Skeletal muscle tissue (tissue), 4 donors: Measurements from ENCODE around the gene FPGS. TPM values are rescaled to one million over a fixed set of nuclear protein-coding genes. Genes with fewer than 3 reads are reported as not detected.
"Not testable (repeated sequence)": the region's sequence is repeated elsewhere in the genome, so short reads cannot be mapped to it uniquely, and the experiment has no call there.

ENCODE experiments used
- H3K27ac ChIP-seq: one replicate; pipeline ENCODE4 v1.7.0; 2013; ENCODE audit warnings: mild to moderate bottlenecking, low read depth, low read length, inconsistent platforms
- H3K27me3 ChIP-seq, 3 donors: one replicate each; pipeline ENCODE4 v1.7.0; 2013; ENCODE audit warnings: low read length in 3 of 3; ENCODE audit not compliant: control insufficient read depth in 3 of 3, insufficient read depth in 3 of 3
- H3K36me3 ChIP-seq, 3 donors: one replicate each; pipeline ENCODE4 v1.7.0; 2013; ENCODE audit warnings: low read length in 3 of 3; ENCODE audit not compliant: control insufficient read depth in 3 of 3, insufficient read depth in 3 of 3
- H3K4me1 ChIP-seq, 3 donors: one replicate each; pipeline ENCODE4 v1.7.0; 2013; ENCODE audit warnings: low read length in 3 of 3, mild to moderate bottlenecking in 3 of 3; ENCODE audit not compliant: control insufficient read depth in 3 of 3, insufficient read depth in 3 of 3
- H3K4me3 ChIP-seq, 3 donors: one replicate each; pipeline ENCODE4 v1.7.0; 2013; ENCODE audit warnings: low read length in 3 of 3
- H3K9ac ChIP-seq, 3 donors: one replicate each; pipeline ENCODE4 v1.7.0; 2013; ENCODE audit warnings: low read length in 3 of 3, mild to moderate bottlenecking in 3 of 3, moderate library complexity in 2 of 3, low read depth in 1 of 3
- H3K9me3 ChIP-seq, 3 donors: one replicate each; pipeline ENCODE4 v1.7.0; 2013; ENCODE audit warnings: low read length in 3 of 3; ENCODE audit not compliant: control insufficient read depth in 3 of 3
- total RNA-seq: library from RNA; depleted of rRNA; stranded (reverse); fragments of >200 nt; gene quantifications from one replicate; pipeline ENCODE4 v1.2.3, GENCODE V29; 2014
- donor health status: Osteomylitis.

The FPGS gene
- total RNA-seq, 1 donor from 2014 or later = 41.2 TPM

- Histone ChIP-seq H3K27me3 (no peaks in the 10 kb centered on the region), H3K9ac (peak overlapping the region in 1 of 3 donors; percentile 19), H3K4me1 (peaks cover 0 to 20% (median 17%) of the 10 kb centered on the region in 3 donors), H3K27ac (peak overlapping the region; percentile 32), H3K36me3 (no peaks in the 10 kb centered on the region), H3K9me3 (no peaks in the 10 kb centered on the region), H3K4me3 (no peak overlapping the region)
Measured at GRCh38 chr9:127779136-127779981, 23.3 kb upstream of the FPGS start.

DNA sequence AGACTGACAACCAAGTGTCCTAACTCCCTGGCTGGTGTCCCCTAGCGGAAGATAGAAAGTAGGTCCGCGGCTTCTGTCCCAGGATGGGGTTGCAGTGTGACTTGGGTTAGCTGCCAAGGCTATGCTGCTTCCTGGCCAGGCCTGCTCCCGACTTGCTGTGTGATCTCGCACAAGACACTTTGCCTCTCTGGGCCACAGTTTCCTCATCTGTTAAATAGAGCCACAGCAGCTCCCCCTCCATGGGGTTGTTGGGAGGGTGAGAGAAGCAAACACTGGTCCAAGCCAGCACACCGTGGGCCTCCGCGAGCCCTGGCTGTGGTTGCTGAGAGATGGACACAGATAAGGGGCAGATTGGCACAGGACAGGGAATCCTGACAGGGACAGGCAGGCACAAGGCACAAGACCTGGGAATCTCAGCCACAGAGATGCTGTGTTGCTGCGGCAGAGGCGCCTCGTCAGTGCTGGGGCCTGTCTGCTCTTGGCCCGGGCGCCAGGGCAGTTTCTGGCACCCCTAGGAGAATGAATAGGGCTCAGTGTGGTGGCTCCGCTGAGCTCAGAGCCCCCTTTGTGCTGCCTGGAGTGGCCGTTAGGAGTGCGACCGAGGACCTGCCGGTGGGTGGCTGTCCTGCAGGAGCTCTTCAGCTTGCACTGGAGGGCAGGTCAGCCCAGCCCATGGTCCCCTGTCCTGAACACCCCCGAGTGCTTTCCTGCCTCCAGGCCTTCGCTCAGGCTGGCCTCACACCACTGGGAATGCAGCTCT is 22.4 kb upstream of the FPGS start:
- Histone ChIP-seq H3K4me1 (peaks cover 4 to 25% (median 21%) of the 10 kb centered on the region in 3 donors), H3K9ac (no peak overlapping the region), H3K27me3 (no peaks in the 10 kb centered on the region), H3K4me3 (no peak overlapping the region), H3K36me3 (no peaks in the 10 kb centered on the region), H3K27ac (no peak overlapping the region), H3K9me3 (no peaks in the 10 kb centered on the region)

DNA sequence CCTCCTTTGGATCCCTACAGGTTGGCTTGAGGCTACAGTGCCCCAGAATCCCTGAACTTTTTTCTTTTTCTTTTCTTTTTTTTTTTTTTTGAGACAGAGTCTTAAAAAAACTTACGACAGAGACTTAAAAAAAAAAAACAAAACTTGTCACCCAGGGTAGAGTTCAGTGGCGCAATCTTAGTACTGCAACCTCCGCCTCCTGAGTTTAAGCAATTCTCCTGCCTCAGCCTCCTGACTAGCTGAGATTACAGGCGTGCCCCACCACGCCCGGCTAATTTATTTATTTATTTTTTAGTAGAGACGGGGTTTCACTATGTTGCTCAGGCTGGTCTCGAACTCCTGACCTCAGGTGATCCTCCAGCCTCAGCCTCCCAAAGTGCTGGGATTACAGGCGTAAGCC is 21.8 kb upstream of the FPGS start:
- H3K4me1 ChIP-seq = peaks cover 4 to 25% (median 21%) of the 10 kb centered on the region in 3 donors
- H3K27ac ChIP-seq, H3K27me3 ChIP-seq, H3K9me3 ChIP-seq, H3K36me3 ChIP-seq, H3K9ac ChIP-seq, H3K4me3 ChIP-seq: not testable (repeated sequence)

DNA sequence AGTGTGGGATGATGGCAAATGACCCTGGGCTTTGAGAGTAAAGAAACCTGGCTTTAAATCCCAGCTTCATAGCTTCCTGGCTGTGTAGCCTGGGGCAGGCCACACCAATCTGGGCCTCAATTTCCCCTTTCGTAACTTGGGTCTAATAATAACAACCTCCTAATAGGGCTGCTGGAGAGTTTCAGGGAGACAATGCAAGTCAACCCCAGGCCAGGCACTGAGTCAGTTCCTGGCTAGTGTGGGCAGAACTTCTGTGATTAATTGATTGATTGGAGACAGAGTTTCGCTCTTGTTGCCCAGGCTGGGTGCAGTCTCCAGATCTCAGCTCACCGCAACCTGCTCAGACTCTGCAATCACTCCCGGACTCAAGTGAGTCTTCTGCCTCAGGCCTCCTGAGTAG is 20.9 kb upstream of the FPGS start:
- H3K27me3 ChIP-seq = no peaks in the 10 kb centered on the region
- H3K4me3 ChIP-seq = no peak overlapping the region
- H3K9me3 ChIP-seq = no peaks in the 10 kb centered on the region
- H3K27ac ChIP-seq = no peak overlapping the region
- peaks cover 9 to 31% (median 24%) of the 10 kb centered on the region in 3 donors for H3K4me1 ChIP-seq
- H3K36me3 ChIP-seq = no peaks in the 10 kb centered on the region
- no peak overlapping the region for H3K9ac ChIP-seq

GRCh38 chr9:127783111-127784008 is 19.3 kb upstream of the FPGS start:
- peak overlapping the region; percentile 37 for H3K27ac ChIP-seq
- H3K4me1 ChIP-seq = peaks cover 18 to 45% (median 30%) of the 10 kb centered on the region in 3 donors
- no peak overlapping the region for H3K9ac ChIP-seq

GRCh38 chr9:127785023-127785932 is 17.4 kb upstream of the FPGS start:
- peaks cover 24 to 53% (median 24%) of the 10 kb centered on the region in 3 donors for H3K4me1 ChIP-seq
- peak overlapping the region; percentile 45 to 70 (median 61) for H3K9ac ChIP-seq
- peak overlapping the region; percentile 38 to 87 (median 76) for H3K4me3 ChIP-seq

More at GRCh38 chr9:127783111-127784008, 19.3 kb upstream of the FPGS start:
- Histone ChIP-seq H3K9me3 (no peaks in the 10 kb centered on the region), H3K27me3 (no peaks in the 10 kb centered on the region), H3K36me3 (peaks cover 13 to 15% (median 15%) of the 10 kb centered on the region in 3 donors), H3K4me3 (no peak overlapping the region)

GRCh38 chr9:127785933-127786772 is 16.5 kb upstream of the FPGS start, which contains the start of gene CDK9:
Gene CDK9 (plus strand): TSS chr9:127786034. CDS start chr9:127786149, 115 bp downstream.
- Histone ChIP-seq H3K9me3 (no peaks in the 10 kb centered on the region), H3K4me3 (peak within 1 kb of the TSS; percentile 77 to 89 (median 87)), H3K4me1 (peaks cover 24 to 51% (median 26%) of the 10 kb centered on the region in 3 donors), H3K9ac (peak within 1 kb of the TSS; percentile 75 to 86 (median 85)), H3K27me3 (no peaks in the 10 kb centered on the region), H3K27ac (peak within 1 kb of the TSS; percentile 85), H3K36me3 (peaks cover 39 to 43% (median 42%) of the 10 kb centered on the region in 3 donors)

More at GRCh38 chr9:127785023-127785932, 17.4 kb upstream of the FPGS start:
- H3K27ac ChIP-seq = peak overlapping the region; percentile 77
- no peaks in the 10 kb centered on the region for H3K9me3 ChIP-seq
- H3K27me3 ChIP-seq = no peaks in the 10 kb centered on the region
- H3K36me3 ChIP-seq = peaks cover 31 to 34% (median 33%) of the 10 kb centered on the region in 3 donors

- Histone ChIP-seq H3K9me3 (no peaks in the 10 kb centered on the region), H3K4me1 (peaks cover 24 to 51% (median 26%) of the 10 kb centered on the region in 3 donors), H3K27ac (peak overlapping the region; percentile 85), H3K27me3 (no peaks in the 10 kb centered on the region), H3K36me3 (peaks cover 42 to 47% (median 45%) of the 10 kb centered on the region in 3 donors), H3K4me3 (peak overlapping the region; percentile 77 to 89 (median 87)), H3K9ac (peak overlapping the region; percentile 75 to 86 (median 85))
Measured at GRCh38 chr9:127786773-127787104, 15.9 kb upstream of the FPGS start.
